CD4-positive, alpha-beta T cell treated with Interleukin-17A for 1 hour (primary cell): Measurements from ENCODE around the gene TCEAL8.

Source experiments
- DNase-seq: peaks from one replicate; pipeline ENCODE4 v3.0.0-alpha.2; 2020

The TCEAL8 gene

GRCh38 chrX:103212749-103213457, 42.1 kb downstream of the TCEAL8 start:
- no peak for DNase-seq

GRCh38 chrX:103211012-103211715, 43.8 kb downstream of the TCEAL8 start:
- DNase-seq: peak; percentile 55

- DNase-seq: no peak
Measured at GRCh38 chrX:103210056-103210455, 44.9 kb downstream of the TCEAL8 start.
